Measurements from ENCODE around the gene P4HA2. TPM values are rescaled to one million over a fixed set of nuclear protein-coding genes. Genes with fewer than 3 reads are reported as not detected.

P4HA2 gene
- total and polyA plus RNA-seq, 3 donors from 2014 or later: 20.4 to 25.4 (median 22.8) TPM

DNA sequence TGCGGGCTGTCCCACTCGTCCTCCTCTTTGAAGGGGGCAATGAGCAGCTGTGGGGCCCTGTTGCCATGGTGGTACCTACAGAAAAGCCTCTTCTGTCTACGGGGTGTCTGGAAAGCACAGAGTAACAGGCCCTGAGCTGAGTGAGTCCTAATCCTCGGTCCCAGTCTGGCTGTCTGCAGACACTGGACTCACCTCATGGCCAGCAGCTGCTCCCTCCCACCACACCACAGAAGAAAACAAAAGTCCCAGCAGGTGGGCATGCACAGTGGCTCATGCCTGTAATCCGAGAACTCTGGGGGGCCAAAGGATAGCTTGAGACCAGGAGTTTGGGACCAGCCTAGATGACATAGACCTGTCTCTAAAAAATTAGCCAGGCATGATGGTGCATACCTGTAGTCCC lies 19.9 kb downstream of the P4HA2 start:
- no peak overlapping the region for H3K4me3 ChIP-seq
- WGBS, 2 donors: 89 to 96% methylated on average over 2 to 5 of the region's 5 CpGs
- DNase-seq: no peak
- H3K27ac ChIP-seq: no peak overlapping the region
- H3K4me1 ChIP-seq: no peaks in the 10 kb centered on the region
- H3K9me3 ChIP-seq: no peaks in the 10 kb centered on the region
- H3K36me3 ChIP-seq (ENCODE audit: low read depth, missing control alignments): no peaks in the 10 kb centered on the region
- intact Hi-C loops (cut with DNase I; ENCODE audit: low total_unique reads): no loop called here
- TF ChIP-seq POLR2A (IDR thresholded peaks at IDR 0.05): no peak
- TF ChIP-seq, protein P1, sequence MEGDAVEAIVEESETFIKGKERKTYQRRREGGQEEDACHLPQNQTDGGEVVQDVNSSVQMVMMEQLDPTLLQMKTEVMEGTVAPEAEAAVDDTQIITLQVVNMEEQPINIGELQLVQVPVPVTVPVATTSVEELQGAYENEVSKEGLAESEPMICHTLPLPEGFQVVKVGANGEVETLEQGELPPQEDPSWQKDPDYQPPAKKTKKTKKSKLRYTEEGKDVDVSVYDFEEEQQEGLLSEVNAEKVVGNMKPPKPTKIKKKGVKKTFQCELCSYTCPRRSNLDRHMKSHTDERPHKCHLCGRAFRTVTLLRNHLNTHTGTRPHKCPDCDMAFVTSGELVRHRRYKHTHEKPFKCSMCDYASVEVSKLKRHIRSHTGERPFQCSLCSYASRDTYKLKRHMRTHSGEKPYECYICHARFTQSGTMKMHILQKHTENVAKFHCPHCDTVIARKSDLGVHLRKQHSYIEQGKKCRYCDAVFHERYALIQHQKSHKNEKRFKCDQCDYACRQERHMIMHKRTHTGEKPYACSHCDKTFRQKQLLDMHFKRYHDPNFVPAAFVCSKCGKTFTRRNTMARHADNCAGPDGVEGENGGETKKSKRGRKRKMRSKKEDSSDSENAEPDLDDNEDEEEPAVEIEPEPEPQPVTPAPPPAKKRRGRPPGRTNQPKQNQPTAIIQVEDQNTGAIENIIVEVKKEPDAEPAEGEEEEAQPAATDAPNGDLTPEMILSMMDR (IDR thresholded peaks at IDR 0.05): no peak
- H3K27me3 ChIP-seq: no peaks in the 10 kb centered on the region

DNA sequence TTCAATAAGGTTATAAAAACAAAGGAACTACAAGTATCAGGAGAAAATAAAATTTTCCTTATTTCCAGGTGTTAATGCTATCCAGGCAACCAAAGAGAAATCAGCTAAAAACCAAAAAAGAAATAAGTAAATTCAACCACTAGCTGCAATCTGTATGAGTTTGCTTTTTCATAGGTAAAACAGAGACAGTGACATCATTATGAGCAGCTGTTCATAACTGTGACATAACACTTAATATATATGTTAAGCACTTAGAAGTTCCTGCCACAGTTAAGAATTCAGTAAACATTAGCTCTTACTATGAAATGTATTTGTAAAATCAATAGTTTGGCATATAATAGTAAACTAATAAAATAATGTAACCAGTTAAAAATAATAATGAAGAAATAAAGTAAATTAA lies 20.9 kb downstream of the P4HA2 start:
- TF ChIP-seq, protein P1 (IDR thresholded peaks at IDR 0.05): no peak
- TF ChIP-seq POLR2A (IDR thresholded peaks at IDR 0.05): no peak
- Histone ChIP-seq H3K9me3 (no peaks in the 10 kb centered on the region), H3K27me3 (no peaks in the 10 kb centered on the region), H3K27ac (no peak overlapping the region), H3K4me3 (no peak overlapping the region), H3K36me3 (ENCODE audit: low read depth, missing control alignments) (no peaks in the 10 kb centered on the region), H3K4me1 (no peaks in the 10 kb centered on the region)
- intact Hi-C loops (cut with DNase I; ENCODE audit: low total_unique reads): no loop called here
- no peak for DNase-seq

DNA sequence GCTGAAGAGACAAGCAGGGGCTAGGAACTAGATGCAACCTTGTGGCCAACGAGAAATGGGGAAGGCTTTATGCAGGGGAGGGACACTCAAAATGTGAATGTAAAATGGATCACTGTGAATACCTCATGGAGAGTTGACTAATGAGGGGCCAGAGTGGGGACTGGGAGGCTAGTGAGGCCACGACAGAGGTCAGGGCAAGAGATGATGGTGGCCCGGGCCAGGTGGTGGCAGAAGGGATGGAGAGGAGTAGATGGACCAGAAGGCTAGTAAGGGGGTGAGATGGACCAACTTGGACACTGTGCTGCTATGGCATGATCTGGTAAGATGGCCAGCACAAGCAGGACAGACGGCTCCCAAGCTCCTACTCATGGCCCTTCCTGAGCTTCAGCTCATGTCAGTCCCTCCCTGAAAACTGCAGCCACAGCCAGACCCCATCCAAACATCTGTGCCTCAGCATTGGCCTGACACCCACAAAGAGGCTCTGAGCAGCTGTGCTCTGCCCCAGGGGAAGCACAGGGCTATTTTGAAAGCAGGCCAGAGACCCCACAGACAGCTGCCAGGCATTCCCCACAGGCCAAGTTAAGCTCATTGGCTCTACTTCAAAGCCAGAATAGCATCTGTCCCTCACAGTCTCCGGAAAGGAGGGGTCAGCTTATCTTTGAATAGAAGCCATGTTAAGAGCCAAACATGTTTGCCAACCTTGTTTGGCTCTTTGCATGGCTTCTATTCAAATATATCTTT lies 22.1 kb downstream of the P4HA2 start:
- H3K27ac ChIP-seq: no peak overlapping the region
- no peaks in the 10 kb centered on the region for H3K4me1 ChIP-seq
- H3K9me3 ChIP-seq: no peaks in the 10 kb centered on the region
- no peaks in the 10 kb centered on the region for H3K36me3 ChIP-seq (ENCODE audit: low read depth, missing control alignments)
- intact Hi-C loops (cut with DNase I; ENCODE audit: low total_unique reads): no loop called here
- no peak for TF ChIP-seq POLR2A (IDR thresholded peaks at IDR 0.05)
- TF ChIP-seq, protein P1 (IDR thresholded peaks at IDR 0.05): no peak
- WGBS, 2 donors: 83 to 88% methylated on average over 4 to 5 of the region's 5 CpGs
- no peak overlapping the region for H3K4me3 ChIP-seq
- no peaks in the 10 kb centered on the region for H3K27me3 ChIP-seq
- DNase-seq: no peak

DNA sequence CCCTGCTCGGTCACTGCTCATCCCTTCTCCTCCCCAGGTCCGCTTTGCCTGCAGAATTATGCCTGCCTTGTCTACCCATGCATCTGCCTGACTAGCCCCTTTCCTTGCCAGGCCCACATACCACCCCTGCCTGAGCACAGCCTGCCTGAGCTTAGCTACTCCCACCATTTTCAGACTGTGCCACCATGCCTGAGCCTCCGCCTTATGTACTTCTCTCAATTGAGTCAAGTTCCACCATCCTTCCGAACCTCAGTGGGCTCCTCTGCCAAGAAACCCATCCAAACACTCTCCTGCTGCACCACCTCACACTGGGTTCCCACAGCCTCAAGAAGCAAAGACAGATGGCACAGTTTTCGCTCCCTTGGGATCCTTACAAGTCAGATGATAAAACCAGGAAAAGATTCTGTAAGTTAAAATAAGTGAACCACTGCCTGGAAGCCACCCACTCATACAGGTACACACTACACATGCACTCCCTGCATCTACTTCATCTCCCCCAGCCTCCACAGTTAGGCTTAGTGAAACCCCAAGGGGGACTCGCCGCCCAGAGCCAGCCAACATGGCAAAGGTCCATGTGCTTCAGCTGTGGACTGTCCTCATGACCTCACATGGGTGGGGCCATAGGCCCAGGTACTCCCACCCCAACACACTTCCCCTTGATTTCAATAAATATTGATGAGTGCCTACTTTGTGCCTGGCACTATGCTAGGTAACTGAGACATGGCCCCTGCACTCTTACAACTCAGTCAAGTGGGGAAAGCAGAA lies 23.1 kb downstream of the P4HA2 start:
- no peaks in the 10 kb centered on the region for H3K4me1 ChIP-seq
- H3K27me3 ChIP-seq: no peaks in the 10 kb centered on the region
- DNase-seq: no peak
- H3K27ac ChIP-seq: no peak overlapping the region
- WGBS, 2 donors: 89 to 96% methylated on average over 7 of the region's 7 CpGs
- H3K9me3 ChIP-seq: no peaks in the 10 kb centered on the region
- no peaks in the 10 kb centered on the region for H3K36me3 ChIP-seq (ENCODE audit: low read depth, missing control alignments)
- intact Hi-C loops (cut with DNase I; ENCODE audit: low total_unique reads): no loop called here
- TF ChIP-seq, protein P1 (IDR thresholded peaks at IDR 0.05): no peak
- no peak for TF ChIP-seq POLR2A (IDR thresholded peaks at IDR 0.05)
- no peak overlapping the region for H3K4me3 ChIP-seq

All from testis (tissue), 3 donors.